ENCODE measurements around the gene PTPN20. TPM values are rescaled to one million over a fixed set of nuclear protein-coding genes. Genes with fewer than 3 reads are reported as not detected.

Gene PTPN20
- total and polyA plus RNA-seq, 2 donors from 2014 or later, result 1.9 to 2.6 TPM

DNA sequence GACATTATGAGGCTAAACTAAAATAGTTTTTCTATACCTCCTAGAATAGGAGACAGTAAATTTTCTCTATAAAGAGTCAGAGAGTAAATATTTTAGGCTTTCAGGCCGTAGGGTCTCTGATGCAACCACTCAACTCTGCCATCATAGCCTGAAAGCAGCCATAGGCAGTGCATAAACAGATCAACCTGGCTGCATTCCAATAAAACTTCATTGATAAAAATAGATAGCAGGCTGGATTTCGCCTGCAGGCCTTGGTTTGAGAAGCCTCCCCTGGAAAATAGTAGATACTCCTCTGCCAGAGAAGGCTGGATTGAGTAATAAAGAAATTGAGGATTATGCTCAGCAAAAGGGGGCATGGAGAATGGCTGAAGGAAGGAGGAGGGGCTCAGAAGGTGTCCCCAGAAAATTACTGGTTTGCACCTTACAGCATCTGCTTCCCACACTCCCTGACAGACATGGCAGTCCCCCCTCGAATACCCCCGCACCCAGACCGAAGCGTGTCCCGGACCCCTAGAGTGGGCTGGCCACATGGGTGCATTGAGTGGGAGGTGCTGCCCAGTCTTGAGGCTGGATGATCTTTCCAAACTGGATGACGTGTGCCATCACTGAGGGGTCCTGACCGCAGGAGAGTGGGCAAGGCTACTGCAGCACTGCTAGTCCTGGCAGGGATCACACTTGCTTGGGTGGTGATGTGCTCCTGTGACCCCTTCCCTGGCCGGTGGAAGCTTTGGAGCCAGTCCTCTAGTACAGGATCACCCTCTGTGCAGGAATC is 126.6 kb downstream of the PTPN20 start:
- Histone ChIP-seq H3K36me3 (ENCODE audit: control insufficient read depth in 2 of 3, insufficient read depth in 3 of 3, low read length in 3 of 3) (no peaks in the 10 kb centered on the region), H3K4me3 (ENCODE audit: low read length in 3 of 3) (no peak overlapping the region), H3K27me3 (ENCODE audit: control insufficient read depth, insufficient read depth, low read length) (no peaks in the 10 kb centered on the region), H3K9me3 (ENCODE audit: control insufficient read depth in 2 of 3, insufficient read depth in 1 of 3, low read length in 3 of 3) (no peaks in the 10 kb centered on the region), H3K27ac (ENCODE audit: low read depth in 2 of 2, low read length in 2 of 2) (no peak overlapping the region), H3K4me1 (ENCODE audit: control insufficient read depth in 2 of 3, insufficient read depth in 2 of 3, low read depth in 1 of 3, low read length in 3 of 3) (no peaks in the 10 kb centered on the region), H3K9ac (ENCODE audit: low read length in 3 of 3) (no peak overlapping the region)
- FAIRE-seq (no peak), DNase-seq (peak in 1 of 5 donors; percentile 35)
- TF ChIP-seq, protein P1, sequence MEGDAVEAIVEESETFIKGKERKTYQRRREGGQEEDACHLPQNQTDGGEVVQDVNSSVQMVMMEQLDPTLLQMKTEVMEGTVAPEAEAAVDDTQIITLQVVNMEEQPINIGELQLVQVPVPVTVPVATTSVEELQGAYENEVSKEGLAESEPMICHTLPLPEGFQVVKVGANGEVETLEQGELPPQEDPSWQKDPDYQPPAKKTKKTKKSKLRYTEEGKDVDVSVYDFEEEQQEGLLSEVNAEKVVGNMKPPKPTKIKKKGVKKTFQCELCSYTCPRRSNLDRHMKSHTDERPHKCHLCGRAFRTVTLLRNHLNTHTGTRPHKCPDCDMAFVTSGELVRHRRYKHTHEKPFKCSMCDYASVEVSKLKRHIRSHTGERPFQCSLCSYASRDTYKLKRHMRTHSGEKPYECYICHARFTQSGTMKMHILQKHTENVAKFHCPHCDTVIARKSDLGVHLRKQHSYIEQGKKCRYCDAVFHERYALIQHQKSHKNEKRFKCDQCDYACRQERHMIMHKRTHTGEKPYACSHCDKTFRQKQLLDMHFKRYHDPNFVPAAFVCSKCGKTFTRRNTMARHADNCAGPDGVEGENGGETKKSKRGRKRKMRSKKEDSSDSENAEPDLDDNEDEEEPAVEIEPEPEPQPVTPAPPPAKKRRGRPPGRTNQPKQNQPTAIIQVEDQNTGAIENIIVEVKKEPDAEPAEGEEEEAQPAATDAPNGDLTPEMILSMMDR (IDR thresholded peaks at IDR 0.05; ENCODE audit: borderline replicate concordance, extremely low read depth, insufficient read depth), result no peak
- intact Hi-C loops (cut with DNase I), result no loop called here

DNA sequence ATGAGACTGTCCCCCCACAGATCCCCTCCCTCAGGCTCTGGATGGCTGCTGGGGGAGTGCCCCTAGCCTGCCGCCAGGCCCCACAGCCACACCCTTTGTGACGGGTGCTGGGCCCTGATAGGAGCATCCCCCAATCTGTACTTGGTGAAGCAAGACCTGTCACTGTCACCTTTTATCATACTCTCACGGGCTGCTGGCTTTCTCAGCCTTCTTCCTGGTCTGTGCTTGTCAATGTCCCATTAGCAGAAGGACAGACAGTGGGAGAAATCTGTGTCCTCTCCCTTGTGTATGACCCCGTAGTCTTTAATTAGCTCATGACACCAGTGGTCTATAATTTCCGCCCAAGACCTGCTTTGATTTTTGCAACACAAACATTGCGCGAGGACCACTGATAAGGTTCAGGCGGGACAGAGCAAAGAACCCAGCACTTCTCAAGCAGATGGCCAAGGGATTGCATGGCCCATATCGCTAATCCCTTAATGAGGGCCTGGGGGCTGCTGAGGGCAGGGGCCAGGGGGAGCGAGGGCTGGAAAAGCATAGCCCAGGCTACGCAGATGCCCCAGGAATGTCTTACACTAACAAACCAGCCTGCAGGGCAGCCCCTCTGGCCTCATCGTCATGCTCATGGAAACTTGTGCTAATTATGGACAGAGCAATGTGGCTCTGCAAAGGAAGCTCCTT is 127.8 kb downstream of the PTPN20 start:
- TF ChIP-seq, protein P1 (IDR thresholded peaks at IDR 0.05; ENCODE audit: borderline replicate concordance, extremely low read depth, insufficient read depth), result no peak
- DNase-seq, result peak in 4 of 5 donors; percentile 49 to 61 (median 54)

DNA sequence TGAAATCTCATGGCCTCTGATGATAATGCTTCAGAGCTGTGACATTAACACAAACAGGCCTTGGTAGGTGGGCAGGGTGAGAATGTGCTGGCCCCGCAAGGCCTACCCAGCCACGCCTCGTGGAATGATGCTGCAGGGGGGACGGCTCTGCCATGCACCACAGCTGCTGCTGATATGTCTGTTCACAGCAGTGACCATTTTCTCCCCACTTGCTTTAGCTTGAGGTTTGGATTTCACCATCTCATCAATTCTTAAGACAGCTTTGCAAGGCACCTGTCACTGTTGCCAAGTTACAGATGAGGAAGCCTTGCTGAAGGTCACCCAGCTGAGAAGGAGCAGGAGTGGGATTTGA is 128.3 kb downstream of the PTPN20 start:
- H3K9me3 ChIP-seq (ENCODE audit: control insufficient read depth in 2 of 3, insufficient read depth in 1 of 3, low read length in 3 of 3), result no peaks in the 10 kb centered on the region
- no peak overlapping the region for H3K9ac ChIP-seq (ENCODE audit: low read length in 3 of 3)
- H3K27ac ChIP-seq (ENCODE audit: low read depth in 2 of 2, low read length in 2 of 2), result no peak overlapping the region
- TF ChIP-seq, protein P1 (IDR thresholded peaks at IDR 0.05; ENCODE audit: borderline replicate concordance, extremely low read depth, insufficient read depth), result no peak
- H3K36me3 ChIP-seq (ENCODE audit: control insufficient read depth in 2 of 3, insufficient read depth in 3 of 3, low read length in 3 of 3), result no peaks in the 10 kb centered on the region
- intact Hi-C loops (cut with DNase I), result no loop called here
- no peaks in the 10 kb centered on the region for H3K4me1 ChIP-seq (ENCODE audit: control insufficient read depth in 2 of 3, insufficient read depth in 2 of 3, low read depth in 1 of 3, low read length in 3 of 3)
- peak in 1 of 5 donors; percentile 38 for DNase-seq
- FAIRE-seq, result no peak
- no peaks in the 10 kb centered on the region for H3K27me3 ChIP-seq (ENCODE audit: control insufficient read depth, insufficient read depth, low read length)
- no peak overlapping the region for H3K4me3 ChIP-seq (ENCODE audit: low read length in 3 of 3)

More for the DNA sequence above, 127.8 kb downstream of the PTPN20 start:
- H3K36me3 ChIP-seq (ENCODE audit: control insufficient read depth in 2 of 3, insufficient read depth in 3 of 3, low read length in 3 of 3), result no peaks in the 10 kb centered on the region
- H3K27ac ChIP-seq (ENCODE audit: low read depth in 2 of 2, low read length in 2 of 2), result no peak overlapping the region
- no peak overlapping the region for H3K4me3 ChIP-seq (ENCODE audit: low read length in 3 of 3)
- H3K4me1 ChIP-seq (ENCODE audit: control insufficient read depth in 2 of 3, insufficient read depth in 2 of 3, low read depth in 1 of 3, low read length in 3 of 3), result no peaks in the 10 kb centered on the region
- H3K9me3 ChIP-seq (ENCODE audit: control insufficient read depth in 2 of 3, insufficient read depth in 1 of 3, low read length in 3 of 3), result no peaks in the 10 kb centered on the region
- intact Hi-C loops (cut with DNase I), result no loop called here
- no peak for FAIRE-seq
- no peaks in the 10 kb centered on the region for H3K27me3 ChIP-seq (ENCODE audit: control insufficient read depth, insufficient read depth, low read length)
- no peak overlapping the region for H3K9ac ChIP-seq (ENCODE audit: low read length in 3 of 3)

All from kidney (tissue), 14 donors.